GM21737 (cell line): ENCODE measurements around the gene NKX2-3.

ENCODE experiments used
- ATAC-seq: cut with Tn5 transposase; IDR thresholded peaks from one replicate; pipeline ENCODE4 v1.9.1; 2021; ENCODE audit warnings: mild to moderate bottlenecking, moderate library complexity; ENCODE audit not compliant: unreplicated experiment

The NKX2-3 gene

DNA sequence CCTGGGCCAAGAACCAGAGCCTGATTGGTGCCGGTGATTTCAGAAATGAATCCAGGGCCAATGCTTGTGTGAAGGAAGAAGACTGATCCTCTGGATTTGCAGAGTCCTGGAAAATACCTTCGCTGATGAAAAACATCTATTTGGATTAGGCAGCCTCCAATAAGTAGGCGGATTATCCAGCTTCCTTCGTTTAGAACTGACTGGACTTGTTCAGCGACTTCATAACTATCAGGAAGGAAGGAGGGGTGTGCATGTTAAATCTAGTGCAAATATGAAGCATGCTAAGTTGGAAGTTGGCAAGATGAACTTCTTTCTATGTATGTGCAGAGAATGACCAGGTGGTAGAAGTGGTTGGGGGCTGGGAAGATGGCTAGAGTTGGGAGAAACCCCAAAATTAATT, 41.0 kb downstream of the NKX2-3 start:
- no peak for ATAC-seq

DNA sequence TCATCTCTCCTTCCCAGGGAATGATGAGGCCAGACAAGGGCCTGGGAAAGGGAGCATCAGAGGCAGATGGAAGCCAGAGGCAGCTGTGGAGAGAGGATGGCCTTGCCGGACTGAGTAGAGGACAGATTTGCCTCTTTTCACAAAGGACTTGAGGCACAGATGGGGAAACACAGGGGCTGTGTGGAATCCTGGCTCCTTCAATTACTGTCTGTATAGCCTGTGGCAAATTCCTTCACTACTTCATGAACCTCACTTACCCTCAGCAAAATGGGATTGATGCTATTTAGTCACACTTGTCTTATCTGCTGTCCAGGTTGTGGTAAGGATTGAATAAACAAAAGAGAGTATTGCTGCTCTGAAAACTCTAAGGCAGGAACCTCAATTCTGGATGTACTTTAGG, 47.2 kb downstream of the NKX2-3 start:
- ATAC-seq: no peak

DNA sequence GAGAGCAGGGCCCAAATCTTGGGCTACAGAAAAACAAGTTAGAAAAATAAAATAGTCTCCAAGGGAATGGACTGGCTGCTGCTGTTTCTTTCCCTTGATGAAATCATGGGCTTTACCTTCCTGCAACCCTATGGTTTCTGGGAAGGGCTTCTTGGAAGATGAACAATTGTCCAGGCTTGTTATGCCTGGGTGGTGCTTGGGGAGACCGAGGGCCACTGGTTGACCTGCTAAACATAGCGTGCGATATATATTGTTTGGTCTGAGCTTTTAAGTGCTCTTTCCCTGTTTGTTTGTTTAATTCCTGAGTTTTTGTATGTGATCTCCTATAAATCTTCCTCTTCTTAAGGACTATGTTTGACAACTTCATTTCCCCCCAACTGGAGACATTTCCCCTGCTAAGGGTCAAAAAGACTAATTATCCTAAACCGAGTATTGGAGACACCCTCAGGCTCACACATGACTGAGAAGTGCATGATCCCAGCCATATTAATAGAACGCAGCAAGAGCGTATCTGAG, 49.6 kb downstream of the NKX2-3 start:
- ATAC-seq: no peak

DNA sequence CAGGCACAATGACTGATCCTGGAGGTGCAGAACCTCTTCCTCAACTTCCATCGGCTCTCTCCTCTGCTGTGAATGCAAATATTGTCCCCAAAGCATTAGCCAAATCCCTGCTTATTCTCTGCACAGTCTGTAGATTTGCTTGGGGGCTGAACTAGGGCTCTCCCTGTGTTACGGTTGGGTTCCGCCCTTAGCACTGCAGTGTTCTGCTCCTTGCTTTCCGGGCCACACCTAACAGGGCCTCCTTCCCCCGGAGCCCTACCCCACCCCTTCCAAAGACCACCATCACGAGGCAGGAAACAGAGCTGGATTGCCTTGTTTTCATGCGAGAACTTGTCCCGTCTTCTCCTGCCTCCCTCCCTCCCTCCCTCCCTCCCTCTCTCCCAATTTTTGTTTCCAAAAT, 50.9 kb downstream of the NKX2-3 start:
- ATAC-seq: no peak
